ENCODE results near the gene PRODH2.

DNA sequence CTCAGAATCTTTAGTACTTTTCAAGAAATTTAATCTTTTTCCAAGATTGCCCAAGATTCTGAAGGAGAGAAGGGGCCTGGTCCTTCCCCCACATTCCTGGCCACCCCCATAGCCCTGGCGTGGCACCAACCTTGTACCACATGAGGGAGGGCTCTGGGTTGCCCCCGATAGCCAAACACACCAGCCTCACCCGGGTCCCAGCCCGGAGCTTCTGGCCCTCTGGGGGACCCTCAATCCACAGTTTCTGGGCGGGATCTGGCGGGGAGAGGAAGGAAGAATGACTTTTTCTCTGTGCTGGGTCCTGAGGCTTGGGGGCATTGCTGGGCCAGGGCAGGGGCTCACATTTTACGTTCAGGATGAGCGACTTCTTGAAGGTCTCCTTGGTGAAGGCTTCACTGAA lies 35.3 kb upstream of the PRODH2 start:
- no peak for TF ChIP-seq JUND (CRISPR knock-in tag; IDR thresholded peaks at IDR 0.05)
- TF ChIP-seq ZKSCAN1 (IDR thresholded peaks at IDR 0.05; ENCODE audit: low read length): no peak
- no peak for TF ChIP-seq FOXJ3 (CRISPR knock-in tag; IDR thresholded peaks at IDR 0.05; ENCODE audit: borderline replicate concordance)
